GM10266 (cell line): ENCODE measurements around the gene CEP170.

ENCODE experiments used
- DNase-seq: peaks from one replicate; pipeline ENCODE4 v3.0.0; 2012; ENCODE audit errors: extremely low spot score
- TF ChIP-seq, protein P1 (sequence below): IDR thresholded peaks from 2 replicates; pipeline ENCODE4 v1.5.1; 2012; ENCODE audit warnings: mild to moderate bottlenecking, low read depth; ENCODE audit not compliant: control insufficient read depth, insufficient read depth; ENCODE audit errors: missing control alignments

CEP170 gene

DNA sequence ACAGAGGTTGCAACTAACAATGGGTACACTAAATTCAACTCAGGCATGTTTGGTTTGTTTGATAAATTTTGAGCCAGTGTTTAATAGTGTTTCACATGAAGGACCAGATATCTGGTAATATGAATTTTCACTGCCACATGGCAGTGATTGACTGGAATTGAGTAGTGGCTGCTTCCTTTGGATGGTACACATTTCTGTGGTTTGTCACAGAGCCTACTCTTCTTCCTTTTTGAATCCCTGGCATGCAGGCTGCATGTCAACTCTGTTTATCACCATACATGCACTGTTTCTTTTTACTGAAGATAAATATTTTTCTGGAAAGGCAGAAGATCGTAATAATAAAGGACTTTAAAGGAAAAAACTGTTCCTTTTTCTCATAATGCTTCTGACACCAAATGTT lies 36.2 kb upstream of the CEP170 start:
- TF ChIP-seq, protein P1, sequence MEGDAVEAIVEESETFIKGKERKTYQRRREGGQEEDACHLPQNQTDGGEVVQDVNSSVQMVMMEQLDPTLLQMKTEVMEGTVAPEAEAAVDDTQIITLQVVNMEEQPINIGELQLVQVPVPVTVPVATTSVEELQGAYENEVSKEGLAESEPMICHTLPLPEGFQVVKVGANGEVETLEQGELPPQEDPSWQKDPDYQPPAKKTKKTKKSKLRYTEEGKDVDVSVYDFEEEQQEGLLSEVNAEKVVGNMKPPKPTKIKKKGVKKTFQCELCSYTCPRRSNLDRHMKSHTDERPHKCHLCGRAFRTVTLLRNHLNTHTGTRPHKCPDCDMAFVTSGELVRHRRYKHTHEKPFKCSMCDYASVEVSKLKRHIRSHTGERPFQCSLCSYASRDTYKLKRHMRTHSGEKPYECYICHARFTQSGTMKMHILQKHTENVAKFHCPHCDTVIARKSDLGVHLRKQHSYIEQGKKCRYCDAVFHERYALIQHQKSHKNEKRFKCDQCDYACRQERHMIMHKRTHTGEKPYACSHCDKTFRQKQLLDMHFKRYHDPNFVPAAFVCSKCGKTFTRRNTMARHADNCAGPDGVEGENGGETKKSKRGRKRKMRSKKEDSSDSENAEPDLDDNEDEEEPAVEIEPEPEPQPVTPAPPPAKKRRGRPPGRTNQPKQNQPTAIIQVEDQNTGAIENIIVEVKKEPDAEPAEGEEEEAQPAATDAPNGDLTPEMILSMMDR, result no peak
- DNase-seq, result no peak

DNA sequence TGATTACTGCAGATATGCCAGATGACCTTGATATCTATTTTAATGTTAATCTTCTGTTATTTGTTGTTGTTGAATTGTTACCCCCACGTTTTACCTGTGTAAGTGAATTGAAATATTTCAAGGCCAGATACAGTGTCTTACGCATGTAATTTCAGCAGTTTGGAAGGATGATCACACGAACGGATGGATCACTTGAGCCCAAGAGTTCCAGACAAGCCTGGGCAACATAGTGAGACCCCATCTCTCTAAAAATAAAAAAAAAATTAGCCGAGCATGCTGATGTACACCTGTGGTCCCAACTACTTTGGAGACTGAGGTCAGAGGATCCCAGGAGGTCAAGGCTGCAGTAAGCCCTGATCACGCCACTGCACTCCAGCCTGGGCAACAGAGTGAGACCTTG lies 33.0 kb upstream of the CEP170 start:
- TF ChIP-seq, protein P1, result no peak
- DNase-seq, result no peak

DNA sequence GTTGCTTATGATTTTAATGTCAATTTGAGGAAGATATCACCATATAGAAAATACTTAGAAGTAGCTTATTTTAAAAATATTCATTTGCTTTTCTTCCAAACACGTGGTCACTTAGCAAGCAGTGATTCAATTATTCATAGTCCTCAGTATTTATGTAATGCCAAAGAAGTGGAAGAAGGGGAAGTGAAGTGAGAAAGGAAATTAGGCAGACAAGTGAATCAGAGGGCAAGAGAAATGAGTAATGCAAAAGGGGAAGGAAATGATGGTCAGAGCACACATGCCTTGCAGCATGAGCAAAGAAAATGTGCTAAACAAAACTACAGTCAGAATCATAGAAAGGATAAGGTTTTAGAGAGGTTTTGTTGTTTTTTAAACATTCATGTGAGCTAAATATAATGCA lies 32.6 kb upstream of the CEP170 start:
- TF ChIP-seq, protein P1, result no peak
- DNase-seq, result peak; percentile 29

DNA sequence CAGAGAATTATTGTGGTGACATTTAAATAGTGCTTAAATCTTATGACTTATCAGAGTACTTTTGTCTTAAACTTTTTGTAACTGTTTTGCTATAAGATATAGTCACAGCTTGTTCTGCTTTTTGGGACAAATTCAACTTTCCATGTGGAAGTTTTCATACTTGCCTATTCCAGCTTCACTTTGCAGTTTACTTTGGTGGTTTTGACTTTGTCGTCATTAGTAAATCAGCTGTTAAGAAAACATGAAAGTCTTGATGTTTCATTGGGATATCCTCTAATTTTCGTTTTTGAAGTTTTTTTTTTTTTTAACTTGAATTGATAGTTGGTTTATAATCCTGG lies 32.0 kb upstream of the CEP170 start:
- DNase-seq, result no peak
- TF ChIP-seq, protein P1, result no peak

DNA sequence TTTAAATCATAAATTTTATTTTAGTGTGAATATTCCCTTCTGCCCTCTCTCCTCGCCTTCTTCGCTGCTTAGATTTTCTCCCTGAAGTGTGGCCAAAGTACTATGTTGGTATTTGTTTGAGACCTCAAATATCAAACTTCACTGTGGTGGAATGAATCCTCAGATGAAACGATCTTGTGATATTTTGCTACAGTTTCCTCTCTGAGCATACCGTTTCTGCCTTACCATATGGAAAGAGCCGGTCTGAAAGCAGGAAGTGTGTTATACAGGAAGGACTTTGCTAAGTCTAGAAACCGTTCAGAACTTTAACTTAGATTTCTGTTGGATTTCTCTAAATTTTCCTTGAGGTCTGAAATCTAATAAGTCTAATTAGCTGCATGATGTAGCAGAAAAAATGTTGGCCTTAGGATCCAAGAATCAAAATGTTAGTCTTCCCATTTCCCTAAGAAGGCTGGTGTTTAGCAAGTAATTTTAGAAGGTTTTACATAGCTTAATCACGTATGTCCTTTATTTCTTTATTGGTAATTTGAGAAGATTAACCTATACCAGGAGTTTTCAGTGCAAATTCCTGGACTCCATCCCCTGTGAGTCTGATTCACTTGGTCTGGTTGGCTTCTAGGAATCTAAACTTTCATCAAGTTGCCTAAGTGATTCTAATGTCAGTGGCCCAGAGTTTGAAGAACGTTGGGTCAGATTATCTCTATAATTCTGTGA lies 31.5 kb upstream of the CEP170 start:
- TF ChIP-seq, protein P1, result no peak
- no peak for DNase-seq

DNA sequence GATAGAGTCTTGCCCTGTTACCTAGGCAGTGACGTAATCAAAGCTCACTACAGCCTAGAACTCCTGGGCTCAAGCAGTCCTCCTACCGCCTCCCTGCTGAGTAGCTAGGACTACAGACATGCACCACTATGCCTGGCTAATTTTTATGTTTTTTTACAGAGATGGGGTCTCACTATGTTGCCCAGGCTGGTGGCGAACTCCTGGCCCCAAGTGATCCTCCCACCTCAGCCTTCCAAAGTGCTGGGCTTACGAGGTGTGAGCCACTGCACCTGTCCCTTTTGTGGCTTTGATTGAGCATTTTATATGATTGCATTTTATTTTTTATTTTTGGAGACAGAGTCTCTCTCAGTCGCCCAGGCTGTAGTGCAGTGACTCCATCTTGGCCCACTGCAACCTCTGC lies 26.6 kb upstream of the CEP170 start:
- TF ChIP-seq, protein P1, result no peak
- no peak for DNase-seq

DNA sequence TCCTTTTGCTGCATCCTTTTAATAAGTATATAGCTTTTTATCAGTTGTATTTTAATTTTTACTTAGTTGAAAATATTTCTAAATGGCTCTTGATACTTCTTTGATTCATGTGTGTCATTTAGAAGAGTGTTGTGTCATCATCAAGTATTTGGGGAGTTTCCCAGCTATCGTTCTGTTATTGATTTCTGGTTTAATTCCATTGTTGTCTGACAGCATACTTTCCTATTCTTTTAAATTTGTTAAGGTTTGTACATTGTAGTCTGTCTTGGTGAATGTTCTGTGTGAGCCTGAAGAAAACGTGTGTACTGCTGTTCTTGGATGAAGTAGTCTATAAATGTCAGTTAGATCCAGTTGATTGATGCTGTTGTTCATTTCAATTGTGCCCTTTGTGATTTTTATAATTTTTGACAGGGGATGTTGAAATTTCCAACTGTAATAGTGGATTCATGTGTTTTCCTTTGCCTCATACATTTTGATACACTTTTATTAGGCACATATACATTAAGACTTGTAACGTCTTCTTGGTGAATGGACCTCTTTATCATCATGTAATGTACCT lies 25.6 kb upstream of the CEP170 start:
- no peak for DNase-seq
- TF ChIP-seq, protein P1, result no peak
